ENCODE data around the gene SASH1.

DNA sequence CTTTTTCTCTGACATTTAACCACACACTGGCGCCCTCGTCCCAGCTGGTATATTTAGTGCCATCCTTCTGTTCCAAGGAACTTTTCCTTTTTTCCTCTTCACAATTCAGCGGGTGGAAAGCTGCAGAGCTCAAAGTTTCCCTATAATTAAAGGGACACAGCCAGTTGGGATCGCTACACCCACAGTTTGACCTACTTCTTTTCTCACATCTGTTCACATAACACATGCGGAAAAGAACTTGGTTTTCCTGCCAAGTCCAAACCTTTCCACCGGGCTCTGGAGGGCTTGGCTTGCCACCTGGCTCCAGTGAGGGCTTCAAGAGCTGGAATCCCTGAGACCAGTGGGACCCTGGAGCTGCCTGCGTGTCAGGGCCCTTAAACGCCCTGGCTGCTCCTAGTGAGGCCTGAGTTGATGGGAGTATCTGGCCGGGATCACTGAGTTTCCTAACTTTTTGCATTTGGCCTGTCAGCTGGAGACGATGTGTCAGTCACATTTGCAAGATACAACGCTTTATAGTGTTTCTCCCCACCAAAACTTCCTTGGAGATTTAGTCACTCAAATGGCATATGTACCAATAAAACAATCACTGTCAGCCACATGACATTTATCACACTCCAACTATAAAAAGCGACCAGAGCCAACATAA, 176.0 kb downstream of the SASH1 start:
- TF ChIP-seq BHLHE40 (IDR thresholded peaks at IDR 0.05; ENCODE audit: borderline replicate concordance) (no peak), PKNOX1 (IDR thresholded peaks at IDR 0.05) (peak; percentile 63), FOXA1 (IDR thresholded peaks at IDR 0.05) (no peak)
